Measurements from ENCODE around the gene IPMK.
"Not testable (repeated sequence)": the region's sequence is repeated elsewhere in the genome, so short reads cannot be mapped to it uniquely, and the experiment has no call there.

IPMK gene

DNA sequence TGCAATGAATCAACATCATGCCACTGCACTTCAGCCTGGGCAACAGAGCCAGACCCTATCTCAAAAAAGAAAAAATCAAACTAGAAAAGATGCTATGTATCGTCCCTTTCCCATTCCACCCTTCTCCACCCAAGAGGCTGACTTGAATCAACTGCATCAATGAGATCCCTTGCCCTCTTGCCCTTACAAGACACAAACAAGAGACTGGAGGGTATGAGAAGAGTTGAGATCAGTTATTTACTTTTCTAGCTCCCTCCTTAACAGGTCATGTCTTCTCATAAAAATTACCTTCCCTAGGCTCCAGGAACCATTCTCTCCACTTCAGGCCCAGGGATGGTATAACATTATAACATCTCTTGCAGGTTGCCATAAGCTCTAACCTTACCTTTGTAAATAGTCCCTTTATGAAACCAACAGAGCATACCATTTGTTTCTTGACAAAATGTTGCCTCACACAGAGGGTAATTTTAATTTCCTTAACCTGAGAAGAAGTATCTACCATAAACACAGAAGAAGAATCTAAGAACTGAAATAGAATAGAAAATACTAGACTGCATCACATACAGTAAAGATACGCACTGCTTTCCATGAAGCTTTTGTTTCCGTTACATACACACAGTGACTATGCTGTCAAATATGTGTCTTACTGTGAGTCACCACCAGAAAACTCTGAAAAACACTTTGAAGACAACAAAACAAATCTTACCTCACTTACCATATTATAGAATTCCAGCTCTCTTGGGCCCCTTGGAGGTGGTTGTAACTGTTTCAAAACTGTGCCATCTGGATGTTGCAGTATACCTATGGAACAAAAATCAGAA, 30.5 kb downstream of the IPMK start:
- H3K4me1 ChIP-seq (ENCODE audit: control insufficient read depth, insufficient read depth, low read length) = no peaks in the 10 kb centered on the region
- no peaks in the 10 kb centered on the region for H3K36me3 ChIP-seq (ENCODE audit: control insufficient read depth, insufficient read depth, low read length)
- no peaks in the 10 kb centered on the region for H3K9me3 ChIP-seq (ENCODE audit: control insufficient read depth, low read length)
- 92 to 98% methylated on average over 3 of the region's 3 CpGs for WGBS, 2 experiments
- H3K4me3 ChIP-seq (ENCODE audit: insufficient read depth, low read depth, low read length) = no peak overlapping the region
- no peaks in the 10 kb centered on the region for H3K27me3 ChIP-seq (ENCODE audit: control insufficient read depth, insufficient read depth, low read length, poor library complexity, severe bottlenecking)
- no peak overlapping the region for H3K27ac ChIP-seq (ENCODE audit: insufficient read depth, low read depth, low read length, poor library complexity, severe bottlenecking)

DNA sequence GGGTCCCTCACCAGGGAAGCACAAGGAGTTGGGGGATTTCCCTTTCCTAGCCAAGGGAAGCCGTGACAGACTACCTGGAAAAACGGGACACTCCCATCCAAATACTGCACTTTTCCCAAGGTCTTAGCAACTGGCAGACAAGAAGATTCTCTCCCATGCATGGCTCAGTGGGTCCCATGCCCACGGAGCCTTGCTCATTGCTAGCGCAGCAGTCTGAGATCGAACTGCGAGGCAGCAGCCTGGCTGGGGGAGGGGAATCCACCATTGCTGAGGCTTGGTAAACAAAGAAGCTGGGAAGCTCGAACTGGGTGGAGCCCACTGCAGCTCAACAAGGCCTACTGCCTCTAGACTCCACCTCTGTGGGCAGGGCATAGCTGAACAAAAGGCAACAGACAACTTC, 37.8 kb downstream of the IPMK start:
- H3K4me1 ChIP-seq (ENCODE audit: control insufficient read depth, insufficient read depth, low read length); H3K27me3 ChIP-seq (ENCODE audit: control insufficient read depth, insufficient read depth, low read length, poor library complexity, severe bottlenecking); H3K27ac ChIP-seq (ENCODE audit: insufficient read depth, low read depth, low read length, poor library complexity, severe bottlenecking); H3K4me3 ChIP-seq (ENCODE audit: insufficient read depth, low read depth, low read length); H3K9me3 ChIP-seq (ENCODE audit: control insufficient read depth, low read length); H3K36me3 ChIP-seq (ENCODE audit: control insufficient read depth, insufficient read depth, low read length): not testable (repeated sequence)
- WGBS, 2 experiments = 85% methylated on average over 7 of the region's 7 CpGs

DNA sequence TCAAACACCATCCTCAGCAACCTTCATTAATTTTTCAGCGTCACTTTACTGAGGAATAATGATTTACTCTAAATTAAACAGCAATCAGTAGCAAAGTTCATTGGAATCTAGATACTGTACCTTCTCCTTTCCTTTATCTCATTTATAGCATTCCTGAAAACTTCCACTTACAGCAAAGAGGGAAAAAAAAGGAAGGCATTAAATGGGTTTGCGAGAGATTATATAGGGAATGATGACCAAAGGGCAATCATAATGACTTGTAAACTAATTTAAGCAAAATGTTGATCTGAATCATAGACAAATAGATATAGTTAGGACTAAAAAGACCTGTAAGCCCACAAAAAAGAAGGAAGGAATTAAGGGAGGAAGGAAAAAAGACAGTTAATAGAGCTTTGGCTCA, 42.0 kb downstream of the IPMK start:
- H3K4me3 ChIP-seq (ENCODE audit: insufficient read depth, low read depth, low read length) = no peak overlapping the region
- no peaks in the 10 kb centered on the region for H3K27me3 ChIP-seq (ENCODE audit: control insufficient read depth, insufficient read depth, low read length, poor library complexity, severe bottlenecking)
- no peaks in the 10 kb centered on the region for H3K36me3 ChIP-seq (ENCODE audit: control insufficient read depth, insufficient read depth, low read length)
- H3K27ac ChIP-seq (ENCODE audit: insufficient read depth, low read depth, low read length, poor library complexity, severe bottlenecking) = no peak overlapping the region
- WGBS, 2 experiments = 88 to 93% methylated on average over 1 to 2 of the region's 2 CpGs
- H3K9me3 ChIP-seq (ENCODE audit: control insufficient read depth, low read length) = no peaks in the 10 kb centered on the region
- no peaks in the 10 kb centered on the region for H3K4me1 ChIP-seq (ENCODE audit: control insufficient read depth, insufficient read depth, low read length)

DNA sequence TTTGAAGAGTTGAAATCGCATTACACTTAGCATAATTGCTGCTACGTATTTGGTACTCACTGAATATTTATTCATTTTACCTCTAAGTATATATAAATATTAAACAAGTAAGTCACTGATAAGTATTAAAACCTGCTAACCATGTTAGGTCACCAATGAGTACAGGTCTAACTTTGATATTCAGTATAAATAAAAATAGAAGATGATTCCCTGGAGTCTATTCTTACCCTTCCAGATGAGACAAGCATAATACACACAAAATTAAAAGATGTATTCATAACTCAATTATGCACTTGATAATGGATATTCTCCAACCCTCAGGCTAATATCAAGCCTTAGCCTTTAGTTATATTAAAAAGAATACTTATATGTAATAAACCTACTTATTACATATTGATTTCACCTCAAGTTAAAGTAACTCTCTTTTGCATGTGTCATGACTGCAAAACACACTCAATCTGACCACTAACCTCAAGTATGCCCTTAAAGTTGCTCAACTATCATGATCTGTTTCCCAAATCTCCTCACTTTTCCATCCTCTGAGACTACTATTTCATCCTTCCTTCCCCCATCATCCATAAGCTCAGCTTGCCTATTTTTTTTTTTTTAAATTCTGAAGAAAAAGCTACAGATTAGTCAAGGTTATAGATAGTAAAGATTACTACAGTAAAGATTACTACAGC, 46.8 kb downstream of the IPMK start:
- Histone ChIP-seq H3K36me3 (ENCODE audit: control insufficient read depth, insufficient read depth, low read length) (no peaks in the 10 kb centered on the region), H3K27ac (ENCODE audit: insufficient read depth, low read depth, low read length, poor library complexity, severe bottlenecking) (no peak overlapping the region), H3K4me1 (ENCODE audit: control insufficient read depth, insufficient read depth, low read length) (no peaks in the 10 kb centered on the region), H3K27me3 (ENCODE audit: control insufficient read depth, insufficient read depth, low read length, poor library complexity, severe bottlenecking) (no peaks in the 10 kb centered on the region), H3K9me3 (ENCODE audit: control insufficient read depth, low read length) (no peaks in the 10 kb centered on the region), H3K4me3 (ENCODE audit: insufficient read depth, low read depth, low read length) (no peak overlapping the region)
- 95 to 100% methylated on average over 1 to 2 of the region's 2 CpGs for WGBS, 2 experiments

DNA sequence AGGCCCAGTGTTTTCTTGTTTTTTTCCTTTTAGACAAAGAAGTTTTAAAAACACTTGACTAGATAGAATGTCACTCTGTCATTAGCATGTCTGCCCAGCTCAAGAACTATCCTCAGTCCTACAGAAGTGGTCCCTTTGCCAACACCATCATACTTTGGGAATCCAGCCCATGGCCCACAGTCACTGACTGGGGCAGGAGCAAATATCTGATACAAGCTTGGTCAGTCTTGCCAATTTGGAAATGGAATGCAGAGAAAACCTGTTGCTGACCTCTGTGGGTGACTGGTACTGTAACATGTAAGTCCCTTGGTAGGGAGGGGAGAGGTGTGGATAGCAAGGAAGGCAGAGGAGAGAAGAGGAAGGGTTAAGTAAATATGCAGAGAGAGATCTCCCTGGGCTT, 47.8 kb downstream of the IPMK start:
- Histone ChIP-seq H3K36me3 (ENCODE audit: control insufficient read depth, insufficient read depth, low read length) (no peaks in the 10 kb centered on the region), H3K27ac (ENCODE audit: insufficient read depth, low read depth, low read length, poor library complexity, severe bottlenecking) (no peak overlapping the region), H3K4me1 (ENCODE audit: control insufficient read depth, insufficient read depth, low read length) (no peaks in the 10 kb centered on the region), H3K27me3 (ENCODE audit: control insufficient read depth, insufficient read depth, low read length, poor library complexity, severe bottlenecking) (no peaks in the 10 kb centered on the region), H3K4me3 (ENCODE audit: insufficient read depth, low read depth, low read length) (no peak overlapping the region), H3K9me3 (ENCODE audit: control insufficient read depth, low read length) (no peaks in the 10 kb centered on the region)

DNA sequence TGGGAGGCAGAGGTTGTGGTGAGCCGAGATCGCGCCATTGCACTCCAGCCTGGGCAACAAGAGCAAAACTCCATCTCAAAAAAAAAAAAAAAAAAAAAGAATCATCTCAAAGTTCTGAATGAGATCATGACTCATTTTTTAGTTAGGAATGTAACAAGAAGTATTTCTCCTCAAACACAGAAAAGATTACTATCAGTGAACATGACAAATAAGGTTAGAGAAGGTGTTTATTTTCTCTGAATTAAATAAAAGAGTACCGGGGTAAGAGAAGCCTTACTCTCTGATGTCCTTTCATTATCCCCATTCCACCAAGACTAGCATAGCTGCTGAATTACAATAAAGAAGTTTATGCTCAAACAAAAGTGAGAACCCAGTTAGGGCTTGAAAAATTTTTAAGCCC, 50.1 kb downstream of the IPMK start:
- Histone ChIP-seq H3K36me3 (ENCODE audit: control insufficient read depth, insufficient read depth, low read length) (no peaks in the 10 kb centered on the region), H3K27ac (ENCODE audit: insufficient read depth, low read depth, low read length, poor library complexity, severe bottlenecking) (no peak overlapping the region), H3K9me3 (ENCODE audit: control insufficient read depth, low read length) (no peaks in the 10 kb centered on the region), H3K4me1 (ENCODE audit: control insufficient read depth, insufficient read depth, low read length) (no peaks in the 10 kb centered on the region), H3K4me3 (ENCODE audit: insufficient read depth, low read depth, low read length) (no peak overlapping the region), H3K27me3 (ENCODE audit: control insufficient read depth, insufficient read depth, low read length, poor library complexity, severe bottlenecking) (no peaks in the 10 kb centered on the region)
- WGBS, 2 experiments = 95% methylated on average over 2 of the region's 4 CpGs; no CpG with 5 or more reads in 1 of the 2 experiments

DNA sequence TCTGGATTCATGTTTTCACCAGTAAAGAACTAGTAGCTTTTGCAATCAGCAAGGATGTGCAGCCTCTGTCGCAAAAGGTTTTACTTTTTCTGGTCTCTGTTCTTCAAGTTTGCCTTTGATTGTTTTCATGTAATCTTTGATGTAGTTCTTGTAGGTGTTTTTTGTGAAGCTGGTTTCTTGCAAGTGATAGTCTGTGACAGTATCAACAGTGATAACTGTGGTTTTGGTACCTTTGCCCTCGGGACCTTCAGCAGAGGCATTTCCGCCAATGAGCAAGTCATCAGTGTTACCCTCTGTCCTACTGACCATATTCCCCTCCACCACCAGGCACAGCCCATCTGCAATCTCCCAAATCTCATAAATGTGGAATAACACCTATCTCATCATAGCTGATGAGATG, 55.1 kb downstream of the IPMK start:
- H3K4me1 ChIP-seq (ENCODE audit: control insufficient read depth, insufficient read depth, low read length) = peaks cover 4% of the 10 kb centered on the region
- H3K27me3 ChIP-seq (ENCODE audit: control insufficient read depth, insufficient read depth, low read length, poor library complexity, severe bottlenecking) = no peaks in the 10 kb centered on the region
- H3K36me3 ChIP-seq (ENCODE audit: control insufficient read depth, insufficient read depth, low read length) = no peaks in the 10 kb centered on the region
- no peaks in the 10 kb centered on the region for H3K9me3 ChIP-seq (ENCODE audit: control insufficient read depth, low read length)
- 91 to 94% methylated on average over 3 of the region's 3 CpGs for WGBS, 2 experiments
- no peak overlapping the region for H3K4me3 ChIP-seq (ENCODE audit: insufficient read depth, low read depth, low read length)
- no peak overlapping the region for H3K27ac ChIP-seq (ENCODE audit: insufficient read depth, low read depth, low read length, poor library complexity, severe bottlenecking)

DNA sequence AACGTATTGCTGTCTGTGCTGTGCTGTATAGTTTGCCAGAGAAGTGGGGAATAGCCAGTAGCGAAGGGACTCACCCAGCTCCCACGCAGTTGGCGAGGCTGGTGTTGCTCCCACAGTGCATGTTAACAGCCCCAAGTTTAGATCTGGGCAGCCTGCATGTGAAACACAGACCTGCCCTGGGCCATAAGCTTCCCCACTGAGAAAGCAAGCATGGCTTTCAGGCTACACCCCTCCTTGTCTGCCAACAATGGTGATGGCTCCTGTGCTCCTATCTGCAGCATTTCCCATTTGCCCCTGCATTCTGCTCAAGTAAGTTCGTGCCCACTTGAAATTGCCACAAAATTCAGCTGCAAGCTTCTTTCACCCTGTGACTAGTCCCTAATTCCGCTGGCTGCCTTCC, 57.5 kb downstream of the IPMK start:
- no peak overlapping the region for H3K27ac ChIP-seq (ENCODE audit: insufficient read depth, low read depth, low read length, poor library complexity, severe bottlenecking)
- peaks cover 4% of the 10 kb centered on the region for H3K4me1 ChIP-seq (ENCODE audit: control insufficient read depth, insufficient read depth, low read length)
- H3K9me3 ChIP-seq (ENCODE audit: control insufficient read depth, low read length) = no peaks in the 10 kb centered on the region
- H3K36me3 ChIP-seq (ENCODE audit: control insufficient read depth, insufficient read depth, low read length) = no peaks in the 10 kb centered on the region
- WGBS, 2 experiments = 91% methylated on average over 6 of the region's 6 CpGs
- no peak overlapping the region for H3K4me3 ChIP-seq (ENCODE audit: insufficient read depth, low read depth, low read length)
- no peaks in the 10 kb centered on the region for H3K27me3 ChIP-seq (ENCODE audit: control insufficient read depth, insufficient read depth, low read length, poor library complexity, severe bottlenecking)

DNA sequence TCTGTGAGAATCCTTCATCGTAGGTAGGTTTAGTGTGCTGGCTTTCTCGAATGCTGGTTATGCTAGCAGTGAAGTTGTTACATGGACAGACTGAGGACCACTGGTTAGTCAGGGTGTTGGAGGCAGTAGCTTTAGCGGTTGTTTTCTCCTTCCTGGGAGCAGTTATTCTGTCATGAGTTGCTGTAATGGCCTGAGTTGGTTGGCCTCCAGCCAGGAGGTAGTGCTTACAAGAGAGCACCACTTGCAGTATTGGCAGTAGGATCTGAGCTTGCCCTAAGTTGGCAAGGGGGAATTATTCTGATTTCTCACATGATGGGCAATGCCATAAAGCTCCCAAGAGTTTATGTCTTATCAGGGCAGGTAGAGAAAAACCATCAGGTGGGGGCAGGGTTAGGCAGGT, 58.0 kb downstream of the IPMK start:
- Histone ChIP-seq H3K4me3 (ENCODE audit: insufficient read depth, low read depth, low read length) (no peak overlapping the region), H3K4me1 (ENCODE audit: control insufficient read depth, insufficient read depth, low read length) (peaks cover 4% of the 10 kb centered on the region), H3K27ac (ENCODE audit: insufficient read depth, low read depth, low read length, poor library complexity, severe bottlenecking) (no peak overlapping the region), H3K27me3 (ENCODE audit: control insufficient read depth, insufficient read depth, low read length, poor library complexity, severe bottlenecking) (no peaks in the 10 kb centered on the region), H3K36me3 (ENCODE audit: control insufficient read depth, insufficient read depth, low read length) (no peaks in the 10 kb centered on the region), H3K9me3 (ENCODE audit: control insufficient read depth, low read length) (no peaks in the 10 kb centered on the region)
- WGBS, 2 experiments = 95 to 97% methylated on average over 3 of the region's 3 CpGs

DNA sequence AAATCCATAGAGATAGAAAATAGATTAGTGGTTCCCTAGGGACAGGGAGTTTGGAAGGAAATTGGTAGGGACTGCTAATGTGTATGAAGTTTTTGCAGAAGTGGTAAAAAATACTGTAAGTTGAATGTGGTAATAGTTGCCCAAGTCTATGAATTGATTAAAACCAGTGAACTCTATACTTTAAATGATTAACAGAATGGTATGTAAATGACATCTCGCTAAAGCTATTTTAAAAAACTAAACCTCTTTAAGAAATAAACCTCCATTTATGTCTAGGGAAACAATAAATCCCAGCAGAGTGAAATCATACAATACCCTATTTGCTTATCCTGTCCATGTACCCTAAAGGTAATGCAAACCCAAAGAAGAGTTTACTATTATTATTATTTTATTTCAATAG, 61.4 kb downstream of the IPMK start:
- Histone ChIP-seq H3K9me3 (ENCODE audit: control insufficient read depth, low read length) (no peaks in the 10 kb centered on the region), H3K36me3 (ENCODE audit: control insufficient read depth, insufficient read depth, low read length) (no peaks in the 10 kb centered on the region), H3K4me1 (ENCODE audit: control insufficient read depth, insufficient read depth, low read length) (peaks cover 4% of the 10 kb centered on the region), H3K27ac (ENCODE audit: insufficient read depth, low read depth, low read length, poor library complexity, severe bottlenecking) (no peak overlapping the region), H3K27me3 (ENCODE audit: control insufficient read depth, insufficient read depth, low read length, poor library complexity, severe bottlenecking) (no peaks in the 10 kb centered on the region), H3K4me3 (ENCODE audit: insufficient read depth, low read depth, low read length) (no peak overlapping the region)
- WGBS, 2 experiments = 83 to 100% methylated on average over 1 of the region's 1 CpG
